ENCODE measurements around the gene KIF6.

- no peak for TF ChIP-seq CTCF (IDR thresholded peaks at IDR 0.05; ENCODE audit: insufficient read depth, low read length)
- no peak for TF ChIP-seq POLR2AphosphoS5 (IDR thresholded peaks at IDR 0.05; ENCODE audit: low read depth)
- no peak for TF ChIP-seq REST (IDR thresholded peaks at IDR 0.05; ENCODE audit: insufficient replicate concordance, low read depth)
Measured at GRCh38 chr6:39558079-39558478, 167.1 kb downstream of the KIF6 start.
